DMS79 (cell line): ENCODE results near the gene SSTR4.
"Not testable (repeated sequence)": the region's sequence is repeated elsewhere in the genome, so short reads cannot be mapped to it uniquely, and the experiment has no call there.

Experiments used
- DNase-seq: peaks from one replicate; lab custom pipeline; 2025; lab: John Stamatoyannopoulos, UW

The SSTR4 gene

DNA sequence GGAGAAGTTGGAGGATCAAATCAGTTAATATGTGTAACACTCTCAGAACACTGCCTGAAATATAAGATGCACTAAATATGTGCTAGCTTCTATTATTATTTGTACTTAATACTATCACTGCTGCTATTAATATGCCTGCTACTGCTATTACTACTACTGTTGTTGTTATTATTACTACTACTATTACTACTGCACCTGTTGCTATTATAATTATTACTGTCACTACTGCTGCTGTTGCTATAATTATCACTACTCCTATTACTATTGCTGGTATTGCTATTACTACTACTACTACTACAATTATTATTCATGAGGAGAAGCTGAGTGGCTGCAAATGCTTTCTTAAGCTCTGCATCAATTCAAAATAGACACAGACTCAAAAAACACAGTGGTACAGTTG is 16.7 kb upstream of the SSTR4 start:
- no peak for DNase-seq

DNA sequence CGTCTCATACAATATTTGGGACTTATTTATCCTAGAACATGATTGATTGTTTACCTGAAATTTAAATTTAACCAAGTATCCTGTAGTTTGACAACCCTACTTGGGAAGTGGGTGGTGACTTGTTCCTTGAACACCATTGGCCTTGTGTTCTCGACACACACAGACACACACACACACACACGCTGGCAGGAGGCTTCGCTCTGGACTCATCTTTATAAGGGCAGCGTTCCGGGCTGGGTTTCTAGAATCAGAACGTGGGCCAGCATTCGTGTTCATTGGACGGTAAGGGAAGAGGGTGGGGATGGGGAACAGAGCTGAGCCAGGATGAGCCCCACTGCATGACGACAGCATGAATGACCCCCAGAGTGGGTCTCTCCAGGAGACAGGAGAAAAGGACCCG is 16.2 kb upstream of the SSTR4 start:
- DNase-seq, result no peak

DNA sequence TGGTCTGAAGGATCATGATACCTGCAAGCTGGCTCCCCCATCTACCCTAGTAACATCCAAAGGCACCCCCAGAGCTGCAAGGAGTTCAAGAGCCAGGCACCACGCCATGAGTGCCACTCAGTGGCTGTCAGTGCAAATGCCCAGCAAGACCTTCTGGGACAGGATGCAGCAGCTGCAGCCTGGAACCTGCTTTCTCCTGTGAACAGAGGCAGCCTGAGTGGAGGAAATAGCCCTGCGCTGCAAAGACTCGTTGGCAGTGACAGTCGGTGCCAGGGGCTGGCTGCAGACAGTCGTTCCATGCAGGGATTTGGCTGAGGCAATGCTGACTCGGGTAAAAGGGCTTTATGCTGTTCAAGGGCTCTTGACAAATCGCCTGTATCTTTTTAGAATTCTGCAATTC is 15.7 kb upstream of the SSTR4 start:
- no peak for DNase-seq

DNA sequence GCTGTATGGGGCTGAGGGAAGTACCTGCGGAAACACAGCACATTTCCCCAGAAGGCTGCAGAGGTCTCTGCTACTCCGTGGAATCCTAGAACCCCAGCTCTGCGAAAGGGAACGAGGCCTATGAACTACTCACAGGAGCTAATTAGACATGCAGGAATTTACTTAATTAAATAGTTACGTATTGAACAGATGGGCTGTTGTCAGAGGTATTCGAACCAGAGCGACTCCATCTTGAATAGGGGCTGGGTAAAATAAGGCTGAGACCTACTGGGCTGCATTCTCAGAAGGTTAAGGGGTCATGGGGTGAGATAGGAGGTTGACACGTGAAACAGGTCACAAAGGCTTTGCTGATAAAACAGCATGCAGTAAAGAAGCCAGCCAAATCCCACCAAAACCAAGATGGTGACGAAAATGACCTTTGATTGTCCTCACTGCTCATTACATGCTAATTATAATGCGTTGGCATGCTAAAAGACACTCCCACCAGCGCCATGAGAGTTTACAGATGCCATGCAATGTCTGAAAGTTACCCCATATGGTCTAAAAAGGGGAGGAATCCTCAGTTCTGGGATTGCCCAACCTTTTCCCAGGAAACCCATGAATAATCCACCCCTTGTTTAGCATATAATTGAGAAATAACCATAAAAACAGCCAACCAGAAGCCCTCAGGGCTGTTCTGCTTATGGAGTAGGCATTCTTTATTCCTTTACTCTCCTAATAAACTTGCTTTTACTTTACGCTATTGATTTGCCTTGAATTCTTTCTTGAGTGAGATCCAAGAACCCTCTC is 14.7 kb upstream of the SSTR4 start:
- DNase-seq, result no peak

DNA sequence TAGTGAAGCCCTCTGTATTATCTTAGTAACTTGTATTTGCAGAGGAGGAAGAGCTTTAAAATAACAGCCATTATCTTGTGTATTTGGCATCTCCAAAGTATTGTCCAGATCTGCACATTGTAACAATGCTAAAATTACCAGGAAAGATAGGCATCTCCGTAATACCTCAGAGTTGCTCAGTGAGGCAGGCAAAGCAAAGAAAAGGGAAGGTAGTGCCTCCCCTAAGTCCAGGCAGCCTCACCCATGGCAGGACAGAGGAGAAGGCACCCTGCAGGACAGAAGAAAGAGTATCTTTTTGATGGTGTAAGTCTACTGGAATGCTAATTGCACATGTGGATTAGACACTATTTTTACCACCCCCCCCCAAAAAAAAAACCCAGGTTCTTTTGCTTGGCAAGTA is 13.6 kb upstream of the SSTR4 start:
- no peak for DNase-seq

DNA sequence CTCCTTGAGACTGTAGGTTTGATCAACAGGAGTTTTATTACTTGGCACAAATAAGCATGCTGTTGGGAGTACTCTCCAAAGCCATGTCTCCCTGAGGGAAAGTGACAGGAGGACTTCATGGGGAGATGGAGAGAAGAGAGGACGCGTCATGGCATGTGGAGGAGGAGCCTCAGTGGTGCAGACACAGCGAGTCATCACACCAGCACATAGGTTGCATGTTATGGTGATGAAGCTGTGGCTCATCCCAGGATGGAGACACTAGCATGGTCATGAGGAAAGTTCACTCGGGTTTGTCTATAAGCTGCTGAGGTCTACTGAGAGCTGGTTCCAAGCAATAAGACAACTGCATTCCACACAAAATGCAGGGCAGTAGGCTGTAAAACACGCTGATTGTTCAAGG is 13.2 kb upstream of the SSTR4 start:
- DNase-seq, result no peak

DNA sequence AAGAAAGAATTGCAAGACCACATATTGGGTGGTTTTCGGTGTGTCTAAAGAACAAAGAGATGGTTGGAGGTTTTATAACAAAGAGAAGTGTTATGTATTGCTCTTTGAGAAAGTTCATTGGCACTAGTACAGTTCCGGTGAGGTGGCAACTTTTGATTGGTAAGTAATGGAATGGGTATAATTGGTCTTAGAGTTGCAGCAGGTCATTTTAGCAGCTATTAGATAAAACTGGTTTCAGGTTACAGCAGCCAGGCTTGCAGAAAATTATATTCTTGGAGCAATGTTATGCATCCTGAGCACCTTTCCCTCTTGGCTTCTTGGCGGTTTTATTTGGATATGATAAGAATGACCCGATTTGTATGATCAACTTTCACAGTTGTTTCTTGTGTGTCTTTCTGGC is 12.3 kb upstream of the SSTR4 start:
- DNase-seq, result no peak

DNA sequence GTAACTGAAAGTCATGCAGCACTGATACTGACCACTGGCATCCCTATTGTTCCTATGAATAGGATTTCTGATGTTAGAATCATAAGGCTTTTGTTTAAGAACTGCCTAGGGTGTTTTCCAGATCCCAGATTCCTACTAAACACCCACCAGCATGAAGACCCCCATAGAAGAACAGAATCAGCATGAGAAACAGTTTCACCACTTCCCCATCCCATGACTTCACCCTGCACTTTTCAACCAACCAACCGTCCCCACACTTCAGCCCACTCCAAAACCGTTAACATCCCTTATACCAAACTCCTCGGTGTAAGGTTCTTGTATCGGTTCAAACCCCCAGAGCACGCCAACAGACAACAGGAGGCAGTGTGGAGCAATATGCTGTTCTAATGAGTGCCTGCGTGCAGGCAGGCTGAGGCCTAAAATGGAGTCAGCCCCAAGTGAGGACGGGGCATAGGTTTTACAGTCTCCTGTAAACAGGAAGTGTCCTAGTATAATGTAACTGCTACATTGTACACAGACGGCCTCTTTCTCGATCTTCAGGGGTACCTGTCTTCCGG is 11.4 kb upstream of the SSTR4 start:
- no peak for DNase-seq

DNA sequence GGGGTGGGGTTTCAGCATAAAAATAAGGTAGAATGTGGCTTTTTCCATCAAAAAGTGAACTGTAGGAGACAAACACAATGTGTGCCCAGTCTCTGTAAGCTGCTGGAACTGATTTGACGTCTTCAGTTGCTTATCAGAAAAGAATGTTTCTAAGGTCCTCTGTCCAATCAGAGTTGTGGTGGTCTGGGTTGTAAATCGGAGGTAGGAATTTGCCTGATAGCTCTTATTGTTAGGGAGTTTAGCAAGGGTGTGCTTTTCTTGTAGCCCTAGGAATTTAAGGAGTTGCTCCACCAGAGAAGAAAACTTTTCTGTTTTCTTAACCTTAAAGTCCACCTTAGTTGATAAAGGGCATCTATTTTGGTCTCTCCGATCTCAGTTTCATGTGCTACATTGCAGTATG is 10.4 kb upstream of the SSTR4 start:
- DNase-seq, result no peak

DNA sequence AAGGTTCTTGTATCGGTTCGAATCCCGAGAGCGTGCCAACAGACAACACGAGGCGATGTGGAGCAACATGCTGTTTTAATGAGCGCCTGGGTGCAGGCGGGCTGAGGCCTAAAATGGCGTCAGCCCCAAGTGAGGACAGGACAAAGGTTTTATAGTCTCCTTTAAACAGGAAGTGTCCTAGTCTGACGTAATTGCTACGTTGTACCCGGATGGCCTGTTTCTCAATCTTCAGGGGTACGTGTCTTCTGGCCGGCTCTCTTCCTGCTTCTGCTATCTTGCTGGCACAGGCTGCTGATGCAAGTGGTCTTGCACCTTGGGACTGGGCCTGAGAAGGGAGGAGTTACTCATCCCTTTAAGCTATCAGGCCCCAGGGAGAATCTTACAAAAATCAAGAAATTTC is 9.6 kb upstream of the SSTR4 start:
- not testable (repeated sequence) for DNase-seq

DNA sequence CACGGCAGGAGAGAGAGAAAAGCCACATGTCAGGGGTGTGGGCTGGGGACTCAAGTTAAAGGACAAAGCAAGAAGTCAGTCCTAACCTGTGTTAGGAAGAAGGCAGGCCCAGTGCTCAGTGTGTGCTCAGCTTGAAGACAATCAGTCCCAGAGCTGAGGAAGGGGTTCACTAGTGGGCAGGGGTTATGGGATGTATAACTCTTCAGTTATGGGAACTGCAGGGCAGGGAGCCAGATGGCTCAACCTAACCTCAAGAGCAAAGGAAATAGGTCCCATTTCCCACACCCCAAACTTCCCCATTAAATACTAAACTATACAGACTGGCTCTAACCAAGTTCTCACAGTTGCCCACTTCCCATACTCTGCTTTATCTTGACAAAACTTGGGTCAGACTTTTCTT is 7.4 kb upstream of the SSTR4 start:
- DNase-seq, result no peak

DNA sequence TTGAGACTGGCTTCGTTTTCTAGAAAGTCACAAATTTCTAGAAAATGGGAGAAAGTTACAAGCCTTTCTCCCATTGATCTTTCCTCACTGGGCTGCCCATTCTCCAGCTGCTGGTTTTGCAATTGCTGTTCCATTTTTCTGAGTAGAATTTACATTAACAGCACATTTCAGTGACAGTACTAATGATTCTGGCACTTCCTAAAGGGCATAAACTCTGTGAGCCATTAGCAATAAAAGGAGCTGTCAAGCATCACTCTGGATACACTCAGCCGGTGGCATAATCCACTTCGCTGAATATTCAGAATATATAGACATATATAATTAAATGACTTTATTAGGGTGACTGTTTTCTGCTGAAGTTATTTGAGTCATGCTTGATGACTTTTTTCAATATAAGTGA is 6.7 kb upstream of the SSTR4 start:
- no peak for DNase-seq

DNA sequence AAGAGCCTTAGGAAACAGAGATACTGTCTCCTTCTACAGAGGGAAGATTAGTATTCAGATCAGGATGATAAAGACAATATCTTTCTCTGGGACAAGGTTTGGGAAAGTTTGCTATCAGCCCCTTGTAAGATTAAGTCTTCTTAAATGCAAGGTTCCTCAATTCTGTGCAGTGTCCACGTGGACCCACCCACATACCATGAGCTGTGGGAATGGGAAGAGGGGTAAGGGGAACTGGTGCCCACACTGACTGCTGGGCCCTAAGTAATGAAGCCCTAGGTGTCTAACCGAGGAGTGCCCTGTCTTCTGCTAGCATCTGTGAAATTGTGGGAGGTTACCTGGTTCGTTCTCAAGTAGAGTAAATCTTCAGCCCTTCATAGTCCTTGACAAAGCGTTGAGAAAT is 5.8 kb upstream of the SSTR4 start:
- DNase-seq, result no peak

DNA sequence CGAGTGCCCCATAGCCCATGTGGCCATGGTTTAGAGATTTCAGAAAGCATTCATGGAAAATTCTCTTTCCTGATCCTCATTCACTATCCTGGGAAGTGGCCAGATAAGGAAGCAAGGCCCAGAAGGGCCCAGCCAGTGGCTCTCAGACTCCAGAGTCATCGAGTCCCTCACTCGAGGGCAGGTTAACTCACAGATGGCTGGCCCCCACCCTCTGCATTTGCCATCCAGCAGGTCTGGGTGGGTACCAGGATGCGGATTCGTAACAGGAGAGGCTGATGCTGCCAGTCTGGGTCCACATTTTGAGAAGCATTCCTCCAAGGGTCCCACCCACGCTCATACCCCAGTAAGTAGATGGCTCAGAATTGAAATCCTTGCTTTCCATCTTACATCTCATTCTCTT is 3.8 kb upstream of the SSTR4 start:
- DNase-seq, result no peak

DNA sequence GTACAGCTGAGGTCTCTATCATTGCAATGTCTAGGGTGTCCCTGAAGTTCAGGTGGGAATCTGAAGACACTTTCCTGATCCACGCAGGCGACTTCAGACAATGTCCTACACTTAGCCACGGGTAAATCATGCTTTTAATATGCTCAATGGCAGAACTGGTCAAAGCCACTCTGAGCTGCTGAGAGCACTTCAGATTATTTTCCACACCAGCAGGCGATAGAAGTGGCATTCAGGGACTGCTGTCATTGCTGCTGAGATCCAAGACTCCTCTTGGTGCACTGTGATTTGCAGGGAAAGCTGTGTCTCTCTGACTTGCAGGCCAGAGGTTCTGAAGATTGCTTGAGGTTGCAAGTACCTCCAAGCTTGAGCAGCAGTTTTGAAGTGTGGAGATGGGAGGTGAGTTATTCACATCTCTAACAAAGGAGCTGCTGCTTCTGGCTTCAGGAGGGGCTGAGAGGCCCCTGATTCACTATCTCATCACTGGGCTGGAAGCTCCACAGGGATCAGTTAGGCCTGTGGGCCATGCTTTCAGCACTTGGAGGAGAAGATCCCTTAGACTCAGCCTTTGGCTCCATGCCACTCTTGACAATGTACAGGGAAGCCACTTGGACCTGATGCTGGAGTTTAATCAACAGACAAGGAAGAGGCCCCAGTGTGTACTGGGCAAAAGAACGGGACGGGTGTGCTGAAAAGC is 2.9 kb upstream of the SSTR4 start:
- DNase-seq, result no peak

DNA sequence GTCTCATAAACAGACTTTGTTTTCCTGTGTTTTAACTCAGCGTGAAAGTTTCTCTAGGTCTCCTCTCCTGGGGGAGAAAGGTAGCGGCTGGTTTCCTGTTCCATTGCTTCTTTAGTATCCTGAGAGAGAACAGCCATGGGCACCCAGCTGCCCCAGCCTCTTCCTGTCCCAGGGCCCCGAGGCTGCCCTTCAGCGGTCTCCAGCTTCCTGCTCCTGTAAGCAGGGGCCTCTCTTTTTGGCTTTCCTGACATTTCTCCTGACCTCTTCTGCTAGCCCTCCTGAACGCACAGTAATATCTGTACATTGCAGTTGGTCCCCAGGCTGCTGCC is 2.4 kb upstream of the SSTR4 start:
- DNase-seq, result no peak

DNA sequence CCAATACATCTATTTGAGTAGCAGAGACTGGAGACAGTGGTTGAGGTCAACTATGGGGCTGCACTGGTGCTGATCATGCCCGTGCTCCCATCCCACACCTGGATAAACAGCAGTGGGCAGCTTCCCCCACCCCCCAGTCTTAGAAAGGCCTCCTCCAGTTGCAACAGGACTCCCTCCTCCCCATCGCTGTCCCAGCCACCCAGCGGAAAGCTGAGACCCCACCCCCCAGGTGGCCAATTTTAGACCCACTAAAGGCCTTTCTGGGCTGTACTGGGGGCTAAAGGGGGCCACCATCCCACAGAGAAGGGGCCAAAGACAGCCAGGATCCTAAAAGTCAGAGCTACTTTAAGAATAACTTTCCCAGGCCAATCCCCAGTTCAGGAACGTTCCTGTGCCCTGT is 1.2 kb upstream of the SSTR4 start:
- DNase-seq, result no peak

DNA sequence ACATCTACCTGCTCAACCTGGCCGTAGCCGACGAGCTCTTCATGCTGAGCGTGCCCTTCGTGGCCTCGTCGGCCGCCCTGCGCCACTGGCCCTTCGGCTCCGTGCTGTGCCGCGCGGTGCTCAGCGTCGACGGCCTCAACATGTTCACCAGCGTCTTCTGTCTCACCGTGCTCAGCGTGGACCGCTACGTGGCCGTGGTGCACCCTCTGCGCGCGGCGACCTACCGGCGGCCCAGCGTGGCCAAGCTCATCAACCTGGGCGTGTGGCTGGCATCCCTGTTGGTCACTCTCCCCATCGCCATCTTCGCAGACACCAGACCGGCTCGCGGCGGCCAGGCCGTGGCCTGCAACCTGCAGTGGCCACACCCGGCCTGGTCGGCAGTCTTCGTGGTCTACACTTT is 619 bp downstream of the SSTR4 start:
- no peak for DNase-seq

DNA sequence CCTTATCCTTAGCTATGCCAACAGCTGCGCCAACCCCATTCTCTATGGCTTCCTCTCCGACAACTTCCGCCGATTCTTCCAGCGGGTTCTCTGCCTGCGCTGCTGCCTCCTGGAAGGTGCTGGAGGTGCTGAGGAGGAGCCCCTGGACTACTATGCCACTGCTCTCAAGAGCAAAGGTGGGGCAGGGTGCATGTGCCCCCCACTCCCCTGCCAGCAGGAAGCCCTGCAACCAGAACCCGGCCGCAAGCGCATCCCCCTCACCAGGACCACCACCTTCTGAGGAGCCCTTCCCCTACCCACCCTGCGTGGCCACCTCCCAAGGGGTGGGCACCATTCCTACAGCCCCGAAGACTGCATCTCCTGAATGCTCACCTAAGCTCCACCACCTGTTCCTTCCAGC is 1.3 kb downstream of the SSTR4 start:
- DNase-seq, result no peak

DNA sequence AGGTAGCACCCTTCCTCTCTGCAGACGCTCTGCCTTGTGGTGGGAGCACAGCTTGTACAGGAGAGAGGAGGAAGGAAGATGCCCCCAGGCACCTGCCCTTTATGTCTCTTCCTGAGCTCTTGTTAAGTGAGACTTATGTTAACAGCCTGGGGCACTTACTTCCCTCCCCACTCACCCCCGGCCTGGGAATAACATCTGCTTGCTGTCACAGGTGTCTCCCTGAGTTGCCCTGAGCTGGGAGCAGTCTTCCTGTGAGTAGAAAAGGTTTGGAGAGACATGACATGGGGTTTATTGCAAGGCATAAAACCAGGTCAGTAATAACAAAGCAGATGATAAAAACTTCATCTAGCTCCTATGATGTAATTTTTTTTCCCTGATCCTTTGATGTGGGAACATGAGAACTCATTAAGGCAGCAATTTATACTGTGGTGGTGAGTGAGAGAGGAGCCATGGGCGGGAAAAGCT is 1.9 kb downstream of the SSTR4 start:
- DNase-seq, result no peak

DNA sequence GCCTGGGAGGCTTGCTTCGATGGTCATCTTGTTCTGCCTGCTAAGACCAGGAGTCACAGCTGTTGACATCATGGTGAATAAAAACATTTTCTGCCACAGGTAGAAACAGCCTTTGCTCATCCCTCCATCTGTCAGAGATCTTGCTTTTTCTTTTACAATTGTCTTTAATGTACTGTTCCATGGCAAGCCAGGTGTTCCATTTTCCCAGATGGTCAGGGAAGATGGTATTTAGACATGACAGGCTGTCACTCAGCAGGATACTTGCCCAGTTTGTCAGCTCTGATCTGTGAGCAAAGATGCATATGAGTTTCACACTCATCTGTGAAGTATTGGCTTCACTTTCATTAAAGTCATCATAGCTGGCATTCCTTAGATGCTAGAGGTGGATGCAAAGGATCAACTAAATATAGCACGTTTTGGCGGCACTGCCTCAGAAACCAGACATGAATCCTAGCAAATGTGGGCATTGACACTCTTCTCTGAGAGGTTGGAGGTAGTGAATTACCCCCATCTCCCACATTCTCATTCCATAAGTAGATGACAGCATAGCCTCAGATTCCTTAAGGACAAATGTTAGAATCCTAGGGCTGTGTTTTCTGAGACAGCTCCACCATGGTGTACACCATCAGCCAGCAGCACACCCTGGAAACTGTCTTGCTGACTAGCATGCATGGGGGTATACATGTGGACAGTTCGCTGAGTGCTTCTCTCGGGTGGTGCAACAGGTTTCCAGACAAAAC is 4.2 kb downstream of the SSTR4 start:
- no peak for DNase-seq

DNA sequence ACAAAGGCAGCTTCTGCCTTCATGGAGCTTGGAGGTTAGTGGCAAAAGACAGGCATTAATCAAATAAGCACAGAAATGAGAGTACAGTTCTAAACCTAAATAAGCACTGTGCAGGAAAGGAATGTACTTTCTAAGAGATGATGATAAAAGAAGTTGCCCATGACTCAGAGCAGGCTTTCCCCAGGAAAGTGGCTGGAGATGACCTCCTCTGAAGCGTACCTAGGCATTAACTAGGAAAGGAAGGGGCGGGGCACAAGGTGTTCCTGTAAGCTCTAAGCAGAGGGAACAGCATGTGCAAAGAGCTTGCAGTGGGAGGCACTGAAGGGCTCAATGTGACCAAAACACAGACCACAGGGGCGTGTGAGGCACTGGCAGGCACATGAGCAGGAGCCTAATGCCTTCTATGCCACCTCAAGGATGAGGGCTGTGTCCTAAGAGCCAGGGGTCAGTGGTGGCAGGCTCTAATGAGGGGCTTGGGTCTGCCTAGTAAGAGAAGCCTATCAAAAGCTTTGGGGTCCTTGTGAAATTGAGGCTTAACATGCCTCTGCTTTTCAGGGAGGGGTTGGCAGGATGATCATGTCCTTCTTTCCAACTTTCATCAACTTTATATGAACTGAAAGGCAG is 4.9 kb downstream of the SSTR4 start:
- no peak for DNase-seq

DNA sequence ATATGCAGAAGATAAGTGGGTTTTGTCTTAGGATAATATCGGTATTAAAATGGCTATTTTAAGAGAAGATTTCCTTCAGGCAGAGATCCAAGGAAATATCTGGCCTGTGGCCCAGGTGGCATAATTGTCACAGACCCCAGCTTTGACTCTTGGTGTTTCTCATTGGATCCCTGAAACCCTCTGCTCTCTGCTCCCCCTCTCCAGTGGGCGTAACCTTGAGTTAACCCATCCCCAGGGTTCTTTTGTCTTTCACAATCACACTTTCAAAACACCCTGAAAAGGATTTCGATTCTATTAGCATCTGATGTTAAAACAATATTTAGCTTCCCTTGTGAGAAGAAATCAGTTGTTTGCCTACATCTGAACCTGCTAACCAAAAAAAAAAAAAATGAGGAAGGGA is 7.2 kb downstream of the SSTR4 start:
- DNase-seq, result no peak
